Keratinocyte (primary cell): ENCODE measurements around the gene ATAD1. TPM values are rescaled to one million over a fixed set of nuclear protein-coding genes. Genes with fewer than 3 reads are reported as not detected.

ENCODE experiments used
- DNase-seq: peaks from one replicate; pipeline ENCODE4 v3.0.0-alpha.2; 2011; ENCODE audit warnings: low read depth, missing footprints, low spot score
- FAIRE-seq: peaks from 2 replicates; lab custom pipeline; 2011; peaks lifted over from hg19 to GRCh38; lab: Jason Lieb, UNC
- H2AFZ ChIP-seq: 2 replicates; pipeline ENCODE4 v1.6.0; 2012; ENCODE audit warnings: low read length, control low read depth, inconsistent platforms; ENCODE audit not compliant: control insufficient read depth
- H3K27ac ChIP-seq: 2 replicates; pipeline ENCODE4 v1.5.1; 2011; ENCODE audit warnings: low read length; ENCODE audit not compliant: control insufficient read depth, insufficient read depth
- H3K27me3 ChIP-seq: 3 replicates; pipeline ENCODE4 v1.6.0; 2011; ENCODE audit warnings: low read length; ENCODE audit not compliant: control insufficient read depth, insufficient read depth; ENCODE audit errors: extremely low read depth
- H3K36me3 ChIP-seq, 2 experiments: 2 replicates in 1 of 2; 3 replicates in 1 of 2; pipeline ENCODE4 v1.5.1; 2011; ENCODE audit warnings: low read length in 2 of 2, mild to moderate bottlenecking in 1 of 2; ENCODE audit not compliant: control insufficient read depth in 2 of 2, insufficient read depth in 2 of 2; ENCODE audit errors: extremely low read depth in 1 of 2
- H3K4me1 ChIP-seq: 3 replicates; pipeline ENCODE4 v1.5.1; 2011; ENCODE audit warnings: low read length; ENCODE audit not compliant: control insufficient read depth, insufficient read depth; ENCODE audit errors: extremely low read depth
- H3K4me2 ChIP-seq: 3 replicates; pipeline ENCODE4 v1.6.0; 2011; ENCODE audit warnings: low read depth, low read length; ENCODE audit not compliant: control insufficient read depth, insufficient read depth; ENCODE audit errors: extremely low read depth
- H3K4me3 ChIP-seq, 3 experiments: fragments of 200-600 bp in 1 of 3; sonication (generic) in 1 of 3; 2 replicates in 2 of 3; 3 replicates in 1 of 3; pipeline ENCODE4 v1.5.1; 2011 to 2016; ENCODE audit warnings: low read length in 3 of 3, mild to moderate bottlenecking in 3 of 3, control low read depth in 2 of 3, inconsistent platforms in 1 of 3, low read depth in 1 of 3, mixed read lengths in 1 of 3, mixed run types in 1 of 3, moderate library complexity in 1 of 3; ENCODE audit not compliant: control insufficient read depth in 2 of 3, insufficient read depth in 2 of 3; ENCODE audit errors: extremely low read depth in 1 of 3
- H3K79me2 ChIP-seq: 2 replicates; pipeline ENCODE4 v1.6.0; 2012; ENCODE audit warnings: low read length; ENCODE audit not compliant: control insufficient read depth, insufficient read depth
- H3K9ac ChIP-seq: 3 replicates; pipeline ENCODE4 v1.6.0; 2011; ENCODE audit warnings: low read length; ENCODE audit not compliant: control insufficient read depth, insufficient read depth; ENCODE audit errors: extremely low read depth
- H3K9me1 ChIP-seq: 3 replicates; pipeline ENCODE4 v1.6.0; 2011; ENCODE audit warnings: low read length; ENCODE audit not compliant: control insufficient read depth, insufficient read depth; ENCODE audit errors: extremely low read depth
- H3K9me3 ChIP-seq: 2 replicates; pipeline ENCODE4 v1.5.1; 2012; ENCODE audit warnings: low read depth, low read length; ENCODE audit not compliant: control insufficient read depth
- H4K20me1 ChIP-seq: 3 replicates; pipeline ENCODE4 v1.6.0; 2011; ENCODE audit warnings: low read length; ENCODE audit not compliant: control insufficient read depth, insufficient read depth; ENCODE audit errors: extremely low read depth
- CTCF ChIP-seq, 3 experiments: IDR thresholded peaks in 1 of 3; conservative IDR thresholded peaks in 1 of 3; optimal IDR thresholded peaks in 1 of 3; 2 replicates in 2 of 3; 3 replicates in 1 of 3; pipeline versions ENCODE3 to v1.5.1; 2011; ENCODE audit warnings: low read length in 3 of 3, mild to moderate bottlenecking in 3 of 3, moderate library complexity in 2 of 3, control low read depth in 1 of 3, inconsistent platforms in 1 of 3; ENCODE audit not compliant: insufficient read depth in 2 of 3; ENCODE audit errors: extremely low read depth in 1 of 3
- EZH2 ChIP-seq: IDR thresholded peaks from one replicate; pipeline ENCODE4 v1.6.1; 2012; ENCODE audit warnings: inconsistent platforms, mild to moderate bottlenecking, low read length, moderate library complexity
- dilution Hi-C: fragments of 300-500 bp; cut with MboI; formaldehyde crosslinking; loops from one replicate; pipeline ENCODE4 v1.7.0; 2020; ENCODE audit warnings: low sequenced_read_pairs; ENCODE audit not compliant: extremely low pct_ligation_motif_present
- polyA plus RNA-seq, 5 experiments: library from polyadenylated mRNA; depleted of rRNA in 3 of 5; stranded (reverse) in 3 of 5; stranded (forward) in 1 of 5; unstranded in 1 of 5; fragments of >200 nt; gene quantifications; 1 replicate in 1 of 5; 2 replicates in 3 of 5; 3 replicates in 1 of 5; pipeline versions ENCODE4 v1.2.1 to v1.2.3, GENCODE V29; 2011 to 2012; ENCODE audit warnings: missing spikeins in 2 of 5, low read depth in 1 of 5, low replicate concordance in 1 of 5

Gene ATAD1
- polyA plus RNA-seq, 1 donor (not counting 4 experiments of a cell fraction or from before 2014, with no cell fraction given): 51.0 TPM

- no peak overlapping the region for H3K4me2 ChIP-seq
- H3K4me3 ChIP-seq: no peak overlapping the region
- no peaks in the 10 kb centered on the region for H3K27me3 ChIP-seq
- TF ChIP-seq CTCF (optimal IDR thresholded peaks at IDR 0.05 in 1 of 3, IDR thresholded peaks at IDR 0.05 in 1 of 3, conservative IDR thresholded peaks at IDR 0.05 in 1 of 3; ENCODE audit: extremely low read depth in 1 of 3, insufficient read depth in 2 of 3, low read length in 3 of 3): no peak
- TF ChIP-seq EZH2: no peak
- FAIRE-seq (no peak), DNase-seq (no peak)
- no peaks in the 10 kb centered on the region for H3K9me1 ChIP-seq
- no peak overlapping the region for H3K9ac ChIP-seq
- H3K36me3 ChIP-seq: no peaks in the 10 kb centered on the region
- no peak overlapping the region for H3K27ac ChIP-seq
- H3K9me3 ChIP-seq: no peaks in the 10 kb centered on the region
- H3K4me1 ChIP-seq: no peaks in the 10 kb centered on the region
- H2AFZ ChIP-seq: no peak overlapping the region
- dilution Hi-C loops: no loop called here
- no peaks in the 10 kb centered on the region for H3K79me2 ChIP-seq
- H4K20me1 ChIP-seq: no peaks in the 10 kb centered on the region
Measured at GRCh38 chr10:87707254-87707653, 110.8 kb downstream of the ATAD1 start.

GRCh38 chr10:87706731-87707130 is 111.3 kb downstream of the ATAD1 start:
- dilution Hi-C loops: no loop called here
- no peaks in the 10 kb centered on the region for H3K79me2 ChIP-seq
- H3K4me1 ChIP-seq: peaks cover 1% of the 10 kb centered on the region
- H2AFZ ChIP-seq: no peak overlapping the region
- H3K9ac ChIP-seq: no peak overlapping the region
- H3K4me2 ChIP-seq: no peak overlapping the region
- no peak overlapping the region for H3K27ac ChIP-seq
- no peaks in the 10 kb centered on the region for H4K20me1 ChIP-seq
- DNase-seq: no peak
- no peak for TF ChIP-seq CTCF (optimal IDR thresholded peaks at IDR 0.05 in 1 of 3, IDR thresholded peaks at IDR 0.05 in 1 of 3, conservative IDR thresholded peaks at IDR 0.05 in 1 of 3; ENCODE audit: extremely low read depth in 1 of 3, insufficient read depth in 2 of 3, low read length in 3 of 3)
- TF ChIP-seq EZH2: no peak
- FAIRE-seq: no peak
- H3K9me1 ChIP-seq: no peaks in the 10 kb centered on the region
- no peaks in the 10 kb centered on the region for H3K27me3 ChIP-seq
- H3K9me3 ChIP-seq: no peaks in the 10 kb centered on the region
- no peaks in the 10 kb centered on the region for H3K36me3 ChIP-seq
- no peak overlapping the region for H3K4me3 ChIP-seq
